H1 (cell line): ENCODE results near the gene ZNF92. TPM values are rescaled to one million over a fixed set of nuclear protein-coding genes. Genes with fewer than 3 reads are reported as not detected.
"Not testable (repeated sequence)": the region's sequence is repeated elsewhere in the genome, so short reads cannot be mapped to it uniquely, and the experiment has no call there.

Source experiments
- CTCF ChIA-PET: fragments of 300-600 bp; sonication (Branson Sonifier 250); formaldehyde crosslinking; loops from one replicate; lab custom pipeline; 2021; ENCODE audit not compliant: partially characterized antibody; lab: Charles Lee
- POLR2A ChIA-PET: fragments of 300-600 bp; sonication (Branson Sonifier 250); formaldehyde crosslinking; loops from one replicate; lab custom pipeline; 2021; ENCODE audit warnings: inconsistent platforms; ENCODE audit not compliant: partially characterized antibody; lab: Charles Lee
- DNase-seq, 2 experiments: peaks; one replicate each; pipeline versions ENCODE4 v3.0.0 to v3.0.0-alpha.2; 2010 to 2022; ENCODE audit warnings: low spot score in 2 of 2, low read depth in 1 of 2, mixed read lengths in 1 of 2
- FAIRE-seq: peaks from 2 replicates; lab custom pipeline; 2011; peaks lifted over from hg19 to GRCh38; lab: Jason Lieb, UNC
- H2AFZ ChIP-seq: 2 replicates; pipeline ENCODE4 v1.8.1; 2012; ENCODE audit warnings: low read length, inconsistent platforms
- H2AK5ac ChIP-seq: 2 replicates; pipeline ENCODE4 v1.6.1; 2013; ENCODE audit warnings: low read depth, low read length
- H2BK120ac ChIP-seq: replicated peaks from 2 replicates; pipeline ENCODE3; 2013; ENCODE audit warnings: low read depth, low read length, inconsistent platforms
- H2BK12ac ChIP-seq: 2 replicates; pipeline ENCODE4 v1.6.1; 2013; ENCODE audit warnings: low read depth, low read length
- H2BK15ac ChIP-seq: 2 replicates; pipeline ENCODE4 v1.6.1; 2013; ENCODE audit warnings: low read length
- H2BK20ac ChIP-seq: 2 replicates; pipeline ENCODE4 v1.6.1; 2013; ENCODE audit warnings: low read length
- H2BK5ac ChIP-seq: 2 replicates; pipeline ENCODE4 v1.6.1; 2013; ENCODE audit warnings: low read depth, low read length
- H3K14ac ChIP-seq: 2 replicates; pipeline ENCODE4 v1.6.1; 2013; ENCODE audit warnings: inconsistent platforms; ENCODE audit not compliant: insufficient read length
- H3K18ac ChIP-seq: 2 replicates; pipeline ENCODE4 v1.6.1; 2013; ENCODE audit warnings: low read length; ENCODE audit errors: extremely low read depth
- H3K23ac ChIP-seq: 2 replicates; pipeline ENCODE4 v1.6.1; 2013; ENCODE audit warnings: inconsistent platforms; ENCODE audit not compliant: insufficient read length
- H3K23me2 ChIP-seq: 2 replicates; pipeline ENCODE4 v1.6.1; 2013; ENCODE audit warnings: low read depth, low read length
- H3K27ac ChIP-seq: 2 replicates; pipeline ENCODE4 v1.6.1; 2011; ENCODE audit warnings: low read depth, low read length, inconsistent platforms
- H3K27me3 ChIP-seq, 4 experiments: replicated peaks in 1 of 4; 1 replicate in 1 of 4; 2 replicates in 3 of 4; pipeline versions ENCODE4 v1.6.1 to v1.8.1; 2011 to 2013; ENCODE audit warnings: low read length in 3 of 4, mild to moderate bottlenecking in 3 of 4, inconsistent platforms in 2 of 4, mixed read lengths in 2 of 4, moderate library complexity in 1 of 4; ENCODE audit not compliant: control insufficient read depth in 3 of 4, insufficient read depth in 3 of 4; ENCODE audit errors: extremely low read depth in 1 of 4
- H3K36me3 ChIP-seq, 4 experiments: 2 replicates each; pipeline versions ENCODE4 v1.6.1 to v1.8.1; 2011 to 2013; ENCODE audit warnings: mild to moderate bottlenecking in 4 of 4, low read length in 3 of 4, moderate library complexity in 2 of 4, control low read depth in 1 of 4, inconsistent platforms in 1 of 4; ENCODE audit not compliant: insufficient read depth in 4 of 4, control insufficient read depth in 2 of 4
- H3K4ac ChIP-seq: replicated peaks from 2 replicates; pipeline ENCODE3; 2013; ENCODE audit warnings: low read length, low read depth, mixed read lengths, inconsistent platforms; ENCODE audit not compliant: insufficient read length
- H3K4me1 ChIP-seq, 4 experiments: replicated peaks in 1 of 4; 1 replicate in 1 of 4; 2 replicates in 3 of 4; pipeline versions ENCODE4 v1.6.1 to v1.8.1; 2011 to 2013; ENCODE audit warnings: low read length in 3 of 4, inconsistent platforms in 2 of 4, mixed read lengths in 1 of 4; ENCODE audit not compliant: insufficient read depth in 4 of 4, control insufficient read depth in 3 of 4
- H3K4me2 ChIP-seq, 2 experiments: 2 replicates each; pipeline versions ENCODE4 v1.6.1 to v1.8.1; 2011 to 2013; ENCODE audit warnings: low read depth in 2 of 2, low read length in 2 of 2, control low read depth in 1 of 2, inconsistent platforms in 1 of 2, mild to moderate bottlenecking in 1 of 2; ENCODE audit not compliant: insufficient read depth in 1 of 2
- H3K4me3 ChIP-seq, 4 experiments: fragments of 200-600, 300-600 bp in 1 of 4; sonication (generic), shearing (Covaris generic), sonication (Bioruptor Twin) in 1 of 4; 2 replicates each; pipeline versions ENCODE4 v1.5.1 to v1.8.1; 2011 to 2016; ENCODE audit warnings: low read length in 4 of 4, low read depth in 3 of 4, control low read depth in 2 of 4, inconsistent platforms in 2 of 4, mild to moderate bottlenecking in 2 of 4, mixed read lengths in 1 of 4, moderate library complexity in 1 of 4; ENCODE audit not compliant: insufficient read depth in 2 of 4; ENCODE audit errors: extremely low read depth in 1 of 4
- H3K56ac ChIP-seq: replicated peaks from 2 replicates; pipeline ENCODE3; 2013; ENCODE audit warnings: low read depth, mild to moderate bottlenecking, mixed read lengths, low read length, inconsistent platforms; ENCODE audit not compliant: insufficient read length
- H3K79me1 ChIP-seq: 2 replicates; pipeline ENCODE4 v1.6.1; 2013; ENCODE audit warnings: low read depth, low read length, control low read depth
- H3K79me2 ChIP-seq, 2 experiments: 2 replicates each; pipeline versions ENCODE4 v1.6.1 to v1.8.1; 2012 to 2013; ENCODE audit warnings: low read length in 2 of 2, mild to moderate bottlenecking in 2 of 2, inconsistent platforms in 1 of 2; ENCODE audit not compliant: insufficient read depth in 2 of 2, control insufficient read depth in 1 of 2
- H3K9ac ChIP-seq, 4 experiments: replicated peaks in 1 of 4; 1 replicate in 1 of 4; 2 replicates in 3 of 4; pipeline versions ENCODE4 v1.6.1 to v1.8.1; 2011 to 2013; ENCODE audit warnings: low read depth in 3 of 4, low read length in 3 of 4, control low read depth in 2 of 4, mild to moderate bottlenecking in 2 of 4, moderate library complexity in 2 of 4, inconsistent platforms in 1 of 4; ENCODE audit errors: extremely low read depth in 1 of 4
- H3K9me3 ChIP-seq, 2 experiments: 2 replicates each; pipeline versions ENCODE4 v1.6.1 to v1.8.1; 2012 to 2013; ENCODE audit warnings: mild to moderate bottlenecking in 2 of 2, moderate library complexity in 2 of 2, control low read depth in 1 of 2, inconsistent platforms in 1 of 2, low read depth in 1 of 2, low read length in 1 of 2, mixed read lengths in 1 of 2; ENCODE audit not compliant: insufficient read depth in 2 of 2
- H4K20me1 ChIP-seq, 2 experiments: replicated peaks in 1 of 2; 2 replicates each; pipeline versions ENCODE3 to v1.8.1; 2011 to 2013; ENCODE audit warnings: inconsistent platforms in 2 of 2, low read length in 2 of 2, mild to moderate bottlenecking in 1 of 2; ENCODE audit not compliant: insufficient read depth in 2 of 2, control insufficient read depth in 1 of 2
- H4K5ac ChIP-seq: 2 replicates; pipeline ENCODE4 v1.6.1; 2013; ENCODE audit warnings: low read length, low read depth, mixed read lengths, inconsistent platforms; ENCODE audit not compliant: insufficient read length
- H4K8ac ChIP-seq: 2 replicates; pipeline ENCODE4 v1.8.0; 2013; ENCODE audit warnings: mild to moderate bottlenecking, moderate library complexity, low read length, inconsistent platforms; ENCODE audit not compliant: insufficient read depth; ENCODE audit errors: extremely low read depth
- H4K91ac ChIP-seq: replicated peaks from 2 replicates; pipeline ENCODE3; 2013; ENCODE audit warnings: low read length, mixed read lengths, inconsistent platforms; ENCODE audit not compliant: insufficient read length
- WGBS, 2 experiments: shearing (Covaris generic) in 1 of 2; methylation state at CpG; one replicate each; pipeline versions ENCODE4 v1.1.6 to v1.1.7; 2013 to 2015; ENCODE audit warnings: low lambda C conversion rate in 2 of 2, mixed read lengths in 2 of 2, inconsistent platforms in 1 of 2, low coverage in 1 of 2, missing lambda C conversion rate in 1 of 2; ENCODE audit not compliant: insufficient replicate concordance in 2 of 2, insufficient coverage in 1 of 2, insufficient read length in 1 of 2; ENCODE audit errors: extremely low coverage in 1 of 2, missing lambda C conversion rate in 1 of 2; 5-methylcytosine and 5-hydroxymethylcytosine counted together
- polyA plus RNA-seq, 7 experiments: library from polyadenylated mRNA; depleted of rRNA in 3 of 7; stranded (reverse) in 5 of 7; unstranded in 2 of 7; fragments of >200 nt in 5 of 7; fragments of 200-250 nt in 2 of 7; gene quantifications; 1 replicate in 5 of 7; 2 replicates in 1 of 7; 4 replicates in 1 of 7; pipeline versions ENCODE4 v1.2.1 to v1.2.3, GENCODE V29; 2011 to 2013; ENCODE audit warnings: missing spikeins in 2 of 7, mixed read lengths in 2 of 7
- total RNA-seq: library from RNA; stranded (reverse); fragmentation: NEBNext Ultra II Directional; extraction: Animal tissue kit (Norgen Biotek cat#: 25700); gene quantifications from 2 replicates; pipeline ENCODE4 v1.2.1, GENCODE V29; 2021

Gene ZNF92
- total and polyA plus RNA-seq, 2 of the 8 experiments (the other 6 are each of a cell fraction or from before 2014, with no cell fraction given) = 2.8 to 39.8 TPM

DNA sequence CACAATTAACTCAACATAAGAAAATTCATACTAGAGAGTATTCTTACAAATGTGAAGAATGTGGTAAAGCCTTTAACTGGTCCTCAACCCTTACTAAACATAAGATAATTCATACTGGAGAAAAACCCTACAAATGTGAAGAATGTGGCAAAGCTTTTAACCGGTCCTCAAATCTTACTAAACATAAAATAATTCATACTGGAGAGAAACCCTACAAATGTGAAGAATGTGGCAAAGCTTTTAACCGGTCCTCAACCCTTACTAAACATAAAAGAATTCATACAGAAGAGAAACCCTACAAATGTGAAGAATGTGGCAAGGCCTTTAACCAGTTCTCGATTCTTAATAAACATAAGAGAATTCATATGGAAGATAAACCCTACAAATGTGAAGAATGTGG, 25.0 kb downstream of the ZNF92 start:
- H3K79me1 ChIP-seq, H3K23ac ChIP-seq, H3K4me1 ChIP-seq, H2BK15ac ChIP-seq, H3K4ac ChIP-seq, H3K14ac ChIP-seq, H3K27ac ChIP-seq, CTCF ChIA-PET, H3K27me3 ChIP-seq, H3K23me2 ChIP-seq, H4K8ac ChIP-seq, H2AFZ ChIP-seq, H2BK20ac ChIP-seq, H2BK12ac ChIP-seq, H2AK5ac ChIP-seq, H4K91ac ChIP-seq, H2BK5ac ChIP-seq, H3K4me3 ChIP-seq, H3K56ac ChIP-seq, H3K4me2 ChIP-seq, H2BK120ac ChIP-seq, H3K9ac ChIP-seq, H4K20me1 ChIP-seq, H4K5ac ChIP-seq, H3K18ac ChIP-seq, FAIRE-seq, DNase-seq: not testable (repeated sequence)
- H3K79me2 ChIP-seq = peaks cover 2 to 25% of the 10 kb centered on the region in 2 experiments; a peak in 2 of 4 replicates
- WGBS, 2 experiments = 92% methylated on average over 3 of the region's 3 CpGs; no CpG with 5 or more reads in 1 of the 2 experiments
- POLR2A ChIA-PET = interaction anchor here (0.8 to 1.8 kb wide), 2 partner anchors 16 to 25 kb away, joined by 4 to 5 read pairs; partner anchors contain the start of gene ZNF92
- H3K9me3 ChIP-seq = peaks cover 8 to 14% of the 10 kb centered on the region in 2 experiments; a peak in 3 of 4 replicates
- H3K36me3 ChIP-seq = peaks cover 7 to 31% (median 19%) of the 10 kb centered on the region in 4 experiments

DNA sequence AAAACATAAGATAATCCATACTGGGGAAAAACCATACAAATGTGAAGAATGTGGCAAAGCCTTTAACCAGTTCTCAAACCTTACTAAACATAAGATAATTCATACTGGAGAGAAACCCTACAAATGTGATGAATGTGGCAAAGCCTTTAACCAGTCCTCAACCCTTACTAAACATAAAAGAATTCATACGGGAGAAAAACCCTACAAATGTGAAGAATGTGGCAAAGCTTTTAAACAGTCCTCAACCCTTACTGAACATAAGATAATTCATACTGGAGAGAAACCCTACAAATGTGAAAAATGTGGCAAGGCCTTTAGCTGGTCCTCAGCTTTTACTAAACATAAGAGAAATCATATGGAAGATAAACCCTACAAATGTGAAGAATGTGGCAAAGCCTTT, 25.4 kb downstream of the ZNF92 start:
- not testable (repeated sequence) for H3K27me3 ChIP-seq, H4K5ac ChIP-seq

More for the DNA sequence above, 25.4 kb downstream of the ZNF92 start:
- H3K4me3 ChIP-seq, H3K56ac ChIP-seq, H3K27ac ChIP-seq, H3K4ac ChIP-seq, H2BK15ac ChIP-seq, H4K20me1 ChIP-seq, H3K18ac ChIP-seq, H3K23ac ChIP-seq, H3K4me2 ChIP-seq, DNase-seq, H3K79me1 ChIP-seq, H2BK120ac ChIP-seq, H2BK5ac ChIP-seq, H3K4me1 ChIP-seq, H2AK5ac ChIP-seq, H4K91ac ChIP-seq, H2BK12ac ChIP-seq, H4K8ac ChIP-seq, CTCF ChIA-PET, H2AFZ ChIP-seq, H3K14ac ChIP-seq, FAIRE-seq, H3K9ac ChIP-seq, H2BK20ac ChIP-seq, H3K23me2 ChIP-seq: not testable (repeated sequence)
- POLR2A ChIA-PET = interaction anchor here (1.8 kb wide), 1 partner anchor 25 kb away, joined by 5 read pairs; the partner anchor contains the start of gene ZNF92
- Histone ChIP-seq H3K79me2 (peaks cover 2 to 21% of the 10 kb centered on the region in 2 experiments; a peak in 2 of 4 replicates), H3K9me3 (peaks cover 12 to 18% of the 10 kb centered on the region in 2 experiments; a peak in 3 of 4 replicates), H3K36me3 (peaks cover 7 to 31% (median 19%) of the 10 kb centered on the region in 4 experiments)
- 95% methylated on average over 1 of the region's 1 CpG; no CpG with 5 or more reads in 1 of the 2 experiments for WGBS, 2 experiments
